Gastrocnemius medialis (tissue), 4 donors: ENCODE data around the gene PRTN3.

Experiments used
- POLR2A ChIP-seq, 2 donors: fragments of 450-650 bp; IDR thresholded peaks; one replicate each; pipeline ENCODE4 v1.6.1; 2017; ENCODE audit warnings: antibody characterized with exemption in 2 of 2, mild to moderate bottlenecking in 2 of 2, moderate library complexity in 2 of 2
- TF ChIP-seq, protein P1 (sequence below), 5 experiments: fragments of 450-650 bp in 3 of 5; fragments of 200-600 bp in 2 of 5; sonication (generic) in 2 of 5; IDR thresholded peaks in 4 of 5; conservative IDR thresholded peaks in 1 of 5; 1 replicate in 4 of 5; 2 replicates in 1 of 5; pipeline ENCODE4 v1.5.1; 2016 to 2019; ENCODE audit warnings: antibody characterized with exemption in 5 of 5, mild to moderate bottlenecking in 3 of 5, moderate library complexity in 3 of 5

DNA sequence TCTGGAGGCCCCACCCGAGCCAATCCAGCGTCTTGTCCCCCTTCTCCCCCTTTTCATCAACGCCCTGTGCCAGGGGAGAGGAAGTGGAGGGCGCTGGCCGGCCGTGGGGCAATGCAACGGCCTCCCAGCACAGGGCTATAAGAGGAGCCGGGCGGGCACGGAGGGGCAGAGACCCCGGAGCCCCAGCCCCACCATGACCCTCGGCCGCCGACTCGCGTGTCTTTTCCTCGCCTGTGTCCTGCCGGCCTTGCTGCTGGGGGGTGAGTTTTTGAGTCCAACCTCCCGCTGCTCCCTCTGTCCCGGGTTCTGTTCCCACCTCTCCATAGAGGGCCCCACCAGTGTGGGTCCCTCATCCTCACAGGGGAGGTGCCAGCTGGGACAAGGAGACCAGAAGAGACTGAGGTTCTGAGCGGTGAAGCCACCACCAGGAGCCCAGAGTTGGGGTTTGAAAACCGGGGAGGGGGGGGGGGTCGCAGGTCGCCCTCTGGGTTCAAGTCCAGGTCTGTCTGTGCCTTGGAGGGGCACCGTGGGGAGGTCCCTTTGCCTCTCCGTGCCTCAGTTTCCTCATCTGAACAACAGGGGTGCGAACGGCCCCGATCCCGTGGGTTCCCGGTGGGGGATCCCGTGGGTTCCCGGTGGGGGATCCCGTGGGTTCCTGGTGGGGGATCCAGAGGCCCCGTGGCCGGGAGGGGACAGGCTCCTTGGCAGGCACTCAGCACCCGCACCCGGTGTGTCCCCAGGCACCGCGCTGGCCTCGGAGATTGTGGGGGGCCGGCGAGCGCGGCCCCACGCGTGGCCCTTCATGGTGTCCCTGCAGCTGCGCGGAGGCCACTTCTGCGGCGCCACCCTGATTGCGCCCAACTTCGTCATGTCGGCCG is 11.6 kb downstream of the PRTN3 start, which contains the start of gene ELANE:
- no peak for TF ChIP-seq POLR2A (IDR thresholded peaks at IDR 0.05)
- TF ChIP-seq, protein P1, sequence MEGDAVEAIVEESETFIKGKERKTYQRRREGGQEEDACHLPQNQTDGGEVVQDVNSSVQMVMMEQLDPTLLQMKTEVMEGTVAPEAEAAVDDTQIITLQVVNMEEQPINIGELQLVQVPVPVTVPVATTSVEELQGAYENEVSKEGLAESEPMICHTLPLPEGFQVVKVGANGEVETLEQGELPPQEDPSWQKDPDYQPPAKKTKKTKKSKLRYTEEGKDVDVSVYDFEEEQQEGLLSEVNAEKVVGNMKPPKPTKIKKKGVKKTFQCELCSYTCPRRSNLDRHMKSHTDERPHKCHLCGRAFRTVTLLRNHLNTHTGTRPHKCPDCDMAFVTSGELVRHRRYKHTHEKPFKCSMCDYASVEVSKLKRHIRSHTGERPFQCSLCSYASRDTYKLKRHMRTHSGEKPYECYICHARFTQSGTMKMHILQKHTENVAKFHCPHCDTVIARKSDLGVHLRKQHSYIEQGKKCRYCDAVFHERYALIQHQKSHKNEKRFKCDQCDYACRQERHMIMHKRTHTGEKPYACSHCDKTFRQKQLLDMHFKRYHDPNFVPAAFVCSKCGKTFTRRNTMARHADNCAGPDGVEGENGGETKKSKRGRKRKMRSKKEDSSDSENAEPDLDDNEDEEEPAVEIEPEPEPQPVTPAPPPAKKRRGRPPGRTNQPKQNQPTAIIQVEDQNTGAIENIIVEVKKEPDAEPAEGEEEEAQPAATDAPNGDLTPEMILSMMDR (IDR thresholded peaks at IDR 0.05 in 4 of 5, conservative IDR thresholded peaks at IDR 0.05 in 1 of 5): no peak
